ENCODE results near the gene IPO4.

- TF ChIP-seq CTCF (conservative IDR thresholded peaks at IDR 0.05; ENCODE audit: low read depth, low read length) (no peak), POLR2A (IDR thresholded peaks at IDR 0.05; ENCODE audit: low read depth, low read length) (no peak)
Measured at GRCh38 chr14:24143511-24143910, 45.1 kb downstream of the IPO4 start.
